GM12865 (cell line): Measurements from ENCODE around the gene ARHGAP6.
A peak's percentile ranks its signal among the peaks of the same experiment; 100 is the strongest.

ENCODE experiments used
- DNase-seq: peaks from one replicate; pipeline ENCODE4 v3.0.0; 2010; ENCODE audit warnings: low read depth
- H3K4me3 ChIP-seq: 2 replicates; pipeline ENCODE4 v1.5.1; 2011; ENCODE audit warnings: mild to moderate bottlenecking, low read depth, low read length, control low read depth
- TF ChIP-seq, protein P1 (sequence below): IDR thresholded peaks from 2 replicates; pipeline ENCODE4 v1.5.1; 2011; ENCODE audit warnings: low read length, control low read depth, low read depth, inconsistent platforms; ENCODE audit not compliant: insufficient read depth; ENCODE audit errors: missing control alignments

ARHGAP6 gene

DNA sequence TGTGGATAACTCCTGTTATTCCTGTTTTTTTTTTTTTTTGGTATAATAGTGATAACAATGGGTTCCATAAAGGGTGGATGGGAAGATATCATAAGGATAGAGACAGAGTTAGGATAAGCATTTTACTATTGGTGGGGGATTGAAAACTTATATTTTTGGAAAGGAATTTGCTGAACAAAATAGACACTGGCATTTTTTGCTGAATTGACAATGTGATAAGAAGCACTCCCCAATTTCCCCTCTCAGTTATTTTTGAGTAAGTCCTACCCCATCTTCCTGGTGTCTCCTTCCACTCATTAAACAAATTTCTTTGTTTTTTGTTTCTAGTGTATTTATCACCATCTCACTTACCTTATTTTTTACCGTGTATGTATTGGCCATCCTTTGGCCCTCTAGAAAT lies 316.7 kb downstream of the ARHGAP6 start:
- DNase-seq: no peak
- no peak overlapping the region for H3K4me3 ChIP-seq
- TF ChIP-seq, protein P1, sequence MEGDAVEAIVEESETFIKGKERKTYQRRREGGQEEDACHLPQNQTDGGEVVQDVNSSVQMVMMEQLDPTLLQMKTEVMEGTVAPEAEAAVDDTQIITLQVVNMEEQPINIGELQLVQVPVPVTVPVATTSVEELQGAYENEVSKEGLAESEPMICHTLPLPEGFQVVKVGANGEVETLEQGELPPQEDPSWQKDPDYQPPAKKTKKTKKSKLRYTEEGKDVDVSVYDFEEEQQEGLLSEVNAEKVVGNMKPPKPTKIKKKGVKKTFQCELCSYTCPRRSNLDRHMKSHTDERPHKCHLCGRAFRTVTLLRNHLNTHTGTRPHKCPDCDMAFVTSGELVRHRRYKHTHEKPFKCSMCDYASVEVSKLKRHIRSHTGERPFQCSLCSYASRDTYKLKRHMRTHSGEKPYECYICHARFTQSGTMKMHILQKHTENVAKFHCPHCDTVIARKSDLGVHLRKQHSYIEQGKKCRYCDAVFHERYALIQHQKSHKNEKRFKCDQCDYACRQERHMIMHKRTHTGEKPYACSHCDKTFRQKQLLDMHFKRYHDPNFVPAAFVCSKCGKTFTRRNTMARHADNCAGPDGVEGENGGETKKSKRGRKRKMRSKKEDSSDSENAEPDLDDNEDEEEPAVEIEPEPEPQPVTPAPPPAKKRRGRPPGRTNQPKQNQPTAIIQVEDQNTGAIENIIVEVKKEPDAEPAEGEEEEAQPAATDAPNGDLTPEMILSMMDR: no peak

DNA sequence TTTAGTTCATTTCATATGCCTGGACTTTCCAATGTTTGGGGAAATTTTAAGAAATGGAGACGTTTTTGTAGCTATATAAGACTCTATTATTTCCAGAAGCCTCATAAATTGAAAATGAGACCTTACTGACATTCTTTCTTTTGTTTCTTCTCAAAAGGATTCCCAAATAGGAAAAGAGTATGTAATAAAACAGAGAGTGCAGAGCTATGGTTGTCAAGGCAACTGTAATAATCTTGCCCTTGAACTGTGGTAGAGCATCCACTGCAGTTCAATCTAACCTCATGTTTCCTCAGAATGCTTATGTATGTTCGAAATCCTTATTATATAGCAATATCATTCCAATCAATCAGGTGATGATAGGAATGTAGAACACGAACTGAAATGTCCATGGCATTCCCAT lies 318.4 kb downstream of the ARHGAP6 start:
- TF ChIP-seq, protein P1: no peak
- H3K4me3 ChIP-seq: no peak overlapping the region
- no peak for DNase-seq

DNA sequence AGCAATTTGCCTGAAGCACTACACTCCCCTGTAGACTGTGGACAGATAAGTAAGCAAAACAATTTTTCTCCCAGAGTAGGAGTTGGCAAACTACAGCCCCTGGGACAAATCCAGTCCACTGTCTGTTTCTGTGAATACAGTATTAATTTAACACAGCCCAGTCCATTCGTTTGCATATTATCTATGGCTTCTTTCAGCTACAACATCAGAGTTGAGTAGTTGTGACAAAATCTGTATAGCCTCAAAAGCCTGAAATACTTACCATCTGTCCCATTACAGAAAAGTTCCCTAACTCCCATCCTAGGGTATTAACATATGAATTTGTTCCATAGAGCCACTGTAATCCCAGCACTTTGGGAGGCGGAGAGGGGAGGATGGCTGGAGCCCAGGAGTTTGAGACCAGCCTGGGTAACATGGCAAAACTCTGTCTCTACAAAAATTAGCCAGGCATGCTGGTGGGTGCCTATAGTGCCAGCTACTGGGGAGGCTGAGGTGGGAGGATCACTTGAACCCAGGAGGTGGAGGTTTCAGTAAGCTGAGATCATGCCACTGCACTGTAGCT lies 319.5 kb downstream of the ARHGAP6 start:
- TF ChIP-seq, protein P1: no peak
- H3K4me3 ChIP-seq: no peak overlapping the region
- no peak for DNase-seq

DNA sequence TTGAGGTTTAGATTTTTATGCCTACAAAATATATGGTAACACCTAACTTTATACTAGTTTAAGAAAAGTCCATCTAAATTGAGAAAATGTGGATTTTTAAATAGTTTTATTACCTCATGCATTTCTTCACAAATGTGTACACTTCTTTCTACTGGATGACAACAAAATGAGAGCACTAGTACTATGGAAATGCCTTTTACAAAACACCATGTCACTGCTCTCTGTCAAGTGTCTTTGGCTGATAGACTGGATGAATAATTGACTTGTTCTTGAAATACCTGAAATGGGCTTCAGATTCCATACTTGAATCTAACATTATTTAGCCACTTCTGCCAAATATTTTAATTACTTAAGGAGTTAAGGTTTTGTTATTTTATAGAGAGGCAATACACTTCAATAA lies 323.0 kb downstream of the ARHGAP6 start:
- DNase-seq: no peak
- TF ChIP-seq, protein P1: no peak
- H3K4me3 ChIP-seq: no peak overlapping the region

DNA sequence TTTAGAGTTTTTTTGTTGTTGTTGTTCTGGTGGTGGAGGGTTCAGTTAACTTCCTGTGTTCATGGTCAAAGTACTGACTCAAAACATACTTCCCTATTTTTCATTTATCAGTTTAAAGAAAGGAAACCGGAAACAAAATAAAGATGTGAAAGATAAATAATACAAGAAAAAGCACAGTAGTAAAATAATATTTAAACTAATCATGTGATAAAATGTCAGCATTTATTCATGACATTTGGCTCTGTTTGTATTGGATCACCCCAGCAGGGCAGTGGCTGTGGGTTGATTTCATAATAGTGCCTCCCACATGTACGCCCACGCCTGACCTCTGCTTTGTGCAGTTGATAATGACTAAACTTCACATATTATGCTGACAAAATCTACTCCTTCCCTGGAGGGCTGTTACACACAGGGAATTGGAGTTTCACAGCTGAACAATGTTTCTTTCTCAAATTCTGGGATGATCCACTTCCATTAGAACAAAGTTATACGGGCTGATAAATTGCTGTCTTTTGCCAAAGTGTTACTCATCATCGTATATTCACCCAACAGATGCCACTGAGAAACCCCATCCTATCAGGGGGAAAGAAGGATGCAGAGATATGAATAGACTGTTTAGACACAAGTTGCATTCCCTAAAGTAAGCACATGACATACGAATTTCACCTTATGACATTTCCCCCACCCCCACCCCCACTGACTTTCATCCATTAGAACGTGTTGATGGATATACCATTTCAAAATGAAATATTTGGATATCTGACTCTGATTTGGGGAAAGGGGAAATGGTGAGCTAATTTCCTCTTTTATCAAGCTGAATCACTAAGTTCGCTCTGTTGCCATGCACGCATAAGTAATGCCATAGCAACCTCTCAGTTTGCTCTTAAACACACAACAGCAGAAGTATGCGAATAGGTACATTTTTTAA lies 324.2 kb downstream of the ARHGAP6 start:
- TF ChIP-seq, protein P1: no peak
- peak; percentile 20 for DNase-seq
- no peak overlapping the region for H3K4me3 ChIP-seq

DNA sequence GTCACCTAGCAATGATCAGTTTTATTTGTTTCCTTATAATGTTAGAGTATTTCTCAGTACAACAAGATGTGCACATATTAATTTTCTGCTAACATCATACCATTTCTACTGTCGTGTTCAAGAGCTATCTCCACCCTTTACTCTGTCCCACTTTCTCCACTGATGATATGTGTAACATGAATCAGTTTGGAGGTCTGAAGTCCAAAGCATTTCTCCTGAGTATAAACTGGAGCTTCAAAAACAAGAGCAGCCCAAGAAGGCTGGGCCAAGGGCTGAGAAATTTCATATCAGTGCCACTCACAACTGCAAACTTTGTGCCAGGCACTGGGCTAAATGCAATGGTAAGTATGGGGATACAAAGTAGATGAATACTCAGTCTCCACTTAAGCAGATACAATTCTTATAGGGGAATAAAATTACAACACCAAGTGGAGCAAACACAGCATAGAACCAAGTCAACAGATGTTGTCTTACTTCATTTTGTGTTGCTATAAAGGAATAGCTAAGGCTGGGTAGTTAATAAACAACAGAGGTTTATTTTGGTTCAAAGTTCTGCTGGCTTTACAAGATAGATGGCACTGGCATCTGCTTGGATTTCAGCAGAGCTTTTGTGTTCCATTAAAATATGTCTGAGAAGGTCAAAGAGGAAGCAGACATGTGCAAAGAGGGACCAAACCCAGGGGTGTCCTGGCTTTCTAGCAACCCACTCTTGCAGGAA lies 328.3 kb downstream of the ARHGAP6 start:
- no peak overlapping the region for H3K4me3 ChIP-seq
- no peak for DNase-seq
- TF ChIP-seq, protein P1: no peak
